Left ventricle myocardium inferior (tissue), 1 donor: ENCODE measurements around the gene SEMA4C. TPM values are rescaled to one million over a fixed set of nuclear protein-coding genes. Genes with fewer than 3 reads are reported as not detected.

ENCODE experiments used
- DNase-seq: peaks from one replicate; pipeline ENCODE4 v3.0.0-alpha.2; 2020
- H3K27ac ChIP-seq: fragments of 200-600 bp; replicated peaks from 2 replicates; pipeline ENCODE4 v1.8.0; 2021
- H3K27me3 ChIP-seq: fragments of 200-600 bp; 2 replicates; pipeline ENCODE4 v1.8.0; 2021; ENCODE audit warnings: low read depth
- H3K36me3 ChIP-seq: fragments of 200-600 bp; 2 replicates; pipeline ENCODE4 v1.8.0; 2021
- H3K4me1 ChIP-seq: fragments of 200-600 bp; 2 replicates; pipeline ENCODE4 v1.8.0; 2021
- H3K4me3 ChIP-seq: fragments of 200-600 bp; 2 replicates; pipeline ENCODE4 v1.8.0; 2021; ENCODE audit warnings: mild to moderate bottlenecking, moderate library complexity
- H3K9me3 ChIP-seq: fragments of 200-600 bp; replicated peaks from 2 replicates; pipeline ENCODE4 v1.8.0; 2021
- intact Hi-C: fragments of 100-400 bp; cut with micrococcal nuclease; formaldehyde crosslinking; loops from one replicate; pipeline ENCODE4 v1.11.0; 2022
- total RNA-seq: library from RNA; stranded (reverse); fragmentation: NEBNext Ultra II Directional; extraction: Animal tissue kit (Norgen Biotek cat#: 25700); gene quantifications from one replicate; pipeline ENCODE4 v1.2.1, GENCODE V29; 2021
- TF ChIP-seq, protein P1 (sequence below): fragments of 200-600 bp; IDR thresholded peaks from 2 replicates; pipeline ENCODE4 v1.8.0; 2021; ENCODE audit warnings: antibody characterized with exemption, mild to moderate bottlenecking, borderline replicate concordance
- donor health status: DM: no; HTN: yes; CAD: no; lungs with severe emphysema.

SEMA4C gene
- total RNA-seq, 1 donor from 2014 or later = 16.6 TPM

DNA sequence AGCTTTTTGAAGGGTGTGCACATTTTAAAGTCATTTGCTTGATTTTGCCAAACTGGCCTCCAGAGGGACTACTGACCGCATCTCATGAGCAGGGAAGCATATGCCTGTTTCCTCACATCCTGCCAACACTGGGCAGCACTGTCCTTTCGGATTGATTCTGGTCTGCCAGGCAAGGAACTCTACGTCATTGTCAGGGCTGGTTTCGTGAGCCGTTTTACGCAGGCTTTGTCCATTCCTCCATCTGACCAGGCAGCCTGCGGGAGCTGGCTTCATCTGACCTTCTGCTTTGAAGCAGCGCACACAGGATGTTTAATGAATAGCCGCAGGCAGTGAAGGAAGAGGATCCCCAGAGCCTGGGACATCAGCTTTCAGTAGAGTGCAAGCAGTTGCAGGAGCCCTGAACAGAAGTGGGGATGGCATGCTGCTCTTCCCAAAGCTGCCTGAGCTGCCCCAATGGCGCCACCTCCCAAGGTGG lies 46.3 kb upstream of the SEMA4C start:
- intact Hi-C loops = no loop called here
- Histone ChIP-seq H3K36me3 (no peaks in the 10 kb centered on the region), H3K27me3 (no peaks in the 10 kb centered on the region), H3K4me3 (peak overlapping the region; percentile 29), H3K4me1 (peaks cover 50% of the 10 kb centered on the region), H3K27ac (peak overlapping the region; percentile 56), H3K9me3 (peaks cover 16% of the 10 kb centered on the region)
- no peak for DNase-seq
- TF ChIP-seq, protein P1, sequence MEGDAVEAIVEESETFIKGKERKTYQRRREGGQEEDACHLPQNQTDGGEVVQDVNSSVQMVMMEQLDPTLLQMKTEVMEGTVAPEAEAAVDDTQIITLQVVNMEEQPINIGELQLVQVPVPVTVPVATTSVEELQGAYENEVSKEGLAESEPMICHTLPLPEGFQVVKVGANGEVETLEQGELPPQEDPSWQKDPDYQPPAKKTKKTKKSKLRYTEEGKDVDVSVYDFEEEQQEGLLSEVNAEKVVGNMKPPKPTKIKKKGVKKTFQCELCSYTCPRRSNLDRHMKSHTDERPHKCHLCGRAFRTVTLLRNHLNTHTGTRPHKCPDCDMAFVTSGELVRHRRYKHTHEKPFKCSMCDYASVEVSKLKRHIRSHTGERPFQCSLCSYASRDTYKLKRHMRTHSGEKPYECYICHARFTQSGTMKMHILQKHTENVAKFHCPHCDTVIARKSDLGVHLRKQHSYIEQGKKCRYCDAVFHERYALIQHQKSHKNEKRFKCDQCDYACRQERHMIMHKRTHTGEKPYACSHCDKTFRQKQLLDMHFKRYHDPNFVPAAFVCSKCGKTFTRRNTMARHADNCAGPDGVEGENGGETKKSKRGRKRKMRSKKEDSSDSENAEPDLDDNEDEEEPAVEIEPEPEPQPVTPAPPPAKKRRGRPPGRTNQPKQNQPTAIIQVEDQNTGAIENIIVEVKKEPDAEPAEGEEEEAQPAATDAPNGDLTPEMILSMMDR = no peak

DNA sequence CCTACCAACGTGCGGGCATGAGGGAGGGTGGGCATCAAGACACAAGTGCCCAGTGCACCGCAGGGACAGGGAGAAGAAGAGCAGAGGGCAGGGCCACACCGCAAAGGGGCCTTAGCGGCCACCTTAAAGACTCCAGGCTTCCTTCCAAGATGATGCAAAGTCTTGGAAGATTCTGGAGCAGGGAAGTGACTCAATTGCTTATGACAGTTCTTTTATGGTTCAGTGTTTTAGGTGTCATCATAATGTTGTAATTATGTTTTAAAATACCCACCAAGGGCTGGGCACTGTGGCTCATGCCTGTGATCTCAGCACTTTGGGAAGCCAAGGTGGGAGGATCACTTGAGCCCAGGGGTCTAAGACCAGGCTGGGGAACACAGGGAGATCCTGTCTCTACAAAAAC lies 44.5 kb upstream of the SEMA4C start:
- H3K4me3 ChIP-seq = no peak overlapping the region
- H3K27ac ChIP-seq = peak overlapping the region; percentile 73
- H3K4me1 ChIP-seq = peaks cover 60% of the 10 kb centered on the region
- H3K9me3 ChIP-seq = peaks cover 16% of the 10 kb centered on the region
- no peak for DNase-seq
- no peaks in the 10 kb centered on the region for H3K27me3 ChIP-seq
- TF ChIP-seq, protein P1 = no peak
- intact Hi-C loops = no loop called here
- no peaks in the 10 kb centered on the region for H3K36me3 ChIP-seq

DNA sequence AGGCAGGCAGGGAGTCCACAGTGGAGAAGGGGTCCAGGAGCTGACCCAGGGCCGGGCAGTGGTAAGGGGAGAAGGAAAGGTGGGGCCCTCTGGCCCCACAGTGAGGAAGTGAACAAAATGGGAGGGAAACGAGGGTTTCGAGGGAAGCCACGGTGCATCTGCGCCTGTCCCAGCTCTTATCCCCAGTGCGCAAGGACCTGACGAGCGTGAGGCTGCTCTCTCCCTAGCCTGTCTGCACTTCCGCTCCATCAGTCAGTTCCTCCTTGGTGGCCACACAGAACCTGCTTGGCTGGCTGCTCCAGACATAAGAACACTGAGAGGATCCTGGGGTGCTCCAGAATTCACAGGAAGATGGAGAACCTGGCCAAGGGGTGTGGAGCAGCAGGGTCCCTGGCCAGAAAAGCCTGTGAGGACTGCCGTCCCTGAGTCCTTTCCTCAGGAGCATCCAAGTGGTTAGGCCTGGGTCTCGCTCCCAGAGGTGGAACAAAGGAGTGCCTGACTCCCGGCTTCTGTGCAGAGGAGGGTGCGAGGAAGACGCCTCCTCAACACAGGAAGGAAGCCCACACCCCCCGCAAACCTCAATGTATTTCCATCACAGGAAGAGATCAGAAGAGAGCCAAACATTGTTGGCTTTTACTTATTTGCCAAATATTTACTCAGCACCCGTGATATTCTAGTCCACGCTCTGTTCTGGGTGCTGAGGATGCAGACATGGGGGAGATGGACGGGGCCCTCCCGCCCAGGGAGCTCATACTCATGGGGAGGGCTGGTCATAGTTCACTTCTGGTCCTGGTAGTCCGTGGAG lies 43.7 kb upstream of the SEMA4C start:
- no peaks in the 10 kb centered on the region for H3K27me3 ChIP-seq
- TF ChIP-seq, protein P1 = no peak
- intact Hi-C loops = no loop called here
- peaks cover 16% of the 10 kb centered on the region for H3K9me3 ChIP-seq
- no peak for DNase-seq
- H3K4me3 ChIP-seq = no peak overlapping the region
- H3K36me3 ChIP-seq = no peaks in the 10 kb centered on the region
- H3K27ac ChIP-seq = peak overlapping the region; percentile 73
- peaks cover 68% of the 10 kb centered on the region for H3K4me1 ChIP-seq

DNA sequence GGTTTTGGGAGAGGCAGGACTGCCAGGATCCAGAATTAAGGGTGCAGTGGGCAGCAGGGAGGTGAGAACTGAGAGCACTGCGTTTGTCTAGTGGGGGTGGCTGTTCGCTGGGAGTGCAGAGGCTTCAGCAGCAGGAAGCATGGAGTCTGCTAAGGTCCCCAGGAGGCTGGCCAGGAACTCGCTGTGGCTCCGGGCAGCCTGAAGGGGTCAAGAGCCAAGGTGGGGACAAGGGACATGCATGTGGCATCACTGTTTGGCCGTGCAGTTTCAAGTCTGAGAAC lies 43.2 kb upstream of the SEMA4C start:
- TF ChIP-seq, protein P1 = no peak
- Histone ChIP-seq H3K36me3 (no peaks in the 10 kb centered on the region), H3K4me1 (peaks cover 73% of the 10 kb centered on the region), H3K27me3 (no peaks in the 10 kb centered on the region), H3K4me3 (no peak overlapping the region), H3K9me3 (peaks cover 16% of the 10 kb centered on the region), H3K27ac (peak overlapping the region; percentile 73)
- intact Hi-C loops = no loop called here
- no peak for DNase-seq

DNA sequence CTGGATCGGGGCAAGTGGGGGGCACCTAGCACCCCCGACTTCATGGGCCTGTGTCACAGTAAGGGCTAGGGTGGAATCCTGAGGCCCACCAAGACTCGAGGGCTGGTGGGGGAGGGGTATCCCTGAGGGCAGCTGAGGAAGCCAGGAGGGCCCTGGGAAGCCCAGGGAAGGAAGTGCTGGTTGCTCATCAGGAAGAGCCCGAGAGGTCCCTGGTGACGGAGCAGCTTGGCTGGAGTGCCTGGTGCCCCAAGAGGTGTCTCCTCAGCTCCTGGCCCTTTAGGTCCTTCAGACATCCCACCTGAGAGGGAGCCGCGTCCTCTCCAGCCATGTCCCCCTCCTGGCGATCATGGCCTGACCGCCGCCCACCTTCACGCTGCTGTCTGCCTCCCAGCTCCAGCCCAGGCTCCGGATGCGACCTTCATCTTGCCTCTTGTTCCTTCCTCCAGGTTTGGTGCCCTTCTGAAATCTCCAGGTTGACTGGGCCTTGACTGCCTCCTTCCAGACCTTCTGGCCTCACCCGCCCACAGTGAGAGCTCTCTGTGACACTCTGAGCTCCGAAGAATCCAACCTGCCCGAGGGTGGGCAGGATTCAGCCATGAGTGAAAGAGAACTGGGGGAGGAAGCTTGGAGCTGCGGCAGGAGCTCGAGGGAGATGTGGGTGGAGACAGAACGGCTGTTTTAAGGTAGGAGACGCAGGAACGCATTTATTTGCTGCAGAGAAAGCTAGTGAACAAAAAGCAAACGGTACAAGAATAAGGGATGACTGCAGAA lies 42.7 kb upstream of the SEMA4C start:
- Histone ChIP-seq H3K9me3 (peaks cover 16% of the 10 kb centered on the region), H3K27me3 (no peaks in the 10 kb centered on the region), H3K27ac (peak overlapping the region; percentile 73), H3K4me1 (peaks cover 78% of the 10 kb centered on the region), H3K36me3 (no peaks in the 10 kb centered on the region), H3K4me3 (no peak overlapping the region)
- DNase-seq = no peak
- TF ChIP-seq, protein P1 = no peak
- intact Hi-C loops = no loop called here
